HepG2 (cell line): ENCODE measurements around the gene SLC35F3. TPM values are rescaled to one million over a fixed set of nuclear protein-coding genes. Genes with fewer than 3 reads are reported as not detected.

Source experiments
- ATAC-seq: fragments of 200-7000 bp; cut with Tn5 transposase; 3 replicates; pipeline ENCODE4 v1.9.1; 2020; ENCODE audit warnings: mild to moderate bottlenecking, moderate library complexity
- BruUV-seq: library from RNA; stranded (reverse); fragments of 400-500 nt; replicated peaks from 2 replicates; lab custom pipeline; 2021; lab: Mats Ljungman, UMichigan
- CTCF ChIA-PET: fragments of 300-600 bp; formaldehyde crosslinking; extraction: SDS; loops from one replicate; lab custom pipeline; 2021; ENCODE audit warnings: low total read pairs, inconsistent platforms, low intra/inter-chr PET ratio; lab: Yijun Ruan, JAX
- POLR2A ChIA-PET: fragments of 350-600 bp; sonication (Branson Sonifier 250); formaldehyde crosslinking; loops from one replicate; lab custom pipeline; 2020; ENCODE audit warnings: antibody characterized with exemption, inconsistent platforms; lab: Yijun Ruan, JAX
- DNase-seq: peaks from one replicate; pipeline ENCODE4 v3.0.0-alpha.2; 2015; ENCODE audit warnings: low spot score
- FAIRE-seq: peaks from 3 replicates; lab custom pipeline; 2011; peaks lifted over from hg19 to GRCh38; lab: Jason Lieb, UNC
- H2AFZ ChIP-seq: one replicate; pipeline ENCODE4 v1.6.1; 2011; ENCODE audit warnings: low read length, inconsistent platforms
- H3K27ac ChIP-seq: fragments of 300-600 bp; 3 replicates; pipeline ENCODE4 v1.8.0; 2011; ENCODE audit warnings: mixed run types, mild to moderate bottlenecking, mixed read lengths, low read length, inconsistent platforms; ENCODE audit not compliant: insufficient read depth; ENCODE audit errors: extremely low read length
- H3K27me3 ChIP-seq, 2 experiments: fragments of 200-600 bp in 1 of 2; 2 replicates in 1 of 2; 3 replicates in 1 of 2; pipeline versions ENCODE4 v1.6.0 to v1.8.0; 2011; ENCODE audit warnings: low read length in 2 of 2, mild to moderate bottlenecking in 2 of 2, moderate library complexity in 2 of 2, inconsistent platforms in 1 of 2; ENCODE audit not compliant: insufficient read depth in 2 of 2, control insufficient read depth in 1 of 2
- H3K36me3 ChIP-seq, 2 experiments: fragments of 200-600 bp in 1 of 2; replicated peaks in 1 of 2; 2 replicates in 1 of 2; 3 replicates in 1 of 2; pipeline versions ENCODE4 v1.5.1 to v1.8.0; 2011; ENCODE audit warnings: low read length in 2 of 2, inconsistent platforms in 1 of 2; ENCODE audit not compliant: insufficient read depth in 2 of 2, control insufficient read depth in 1 of 2
- H3K4me1 ChIP-seq: 2 replicates; pipeline ENCODE4 v1.5.1; 2012; ENCODE audit warnings: low read length, inconsistent platforms; ENCODE audit not compliant: insufficient read depth
- H3K4me2 ChIP-seq: 2 replicates; pipeline ENCODE4 v1.6.0; 2011; ENCODE audit warnings: low read depth, low read length, inconsistent platforms
- H3K4me3 ChIP-seq, 3 experiments: fragments of 200-600 bp in 1 of 3; sonication (generic), shearing (Covaris generic) in 1 of 3; replicated peaks in 1 of 3; 2 replicates each; pipeline ENCODE4 v1.5.1; 2011 to 2016; ENCODE audit warnings: low read length in 3 of 3, inconsistent platforms in 2 of 3, low read depth in 2 of 3, mild to moderate bottlenecking in 2 of 3, control low read depth in 1 of 3, mixed read lengths in 1 of 3; ENCODE audit not compliant: insufficient read depth in 1 of 3
- H3K79me2 ChIP-seq: one replicate; pipeline ENCODE4 v1.6.1; 2011; ENCODE audit warnings: low read length, inconsistent platforms; ENCODE audit not compliant: insufficient read depth
- H3K9ac ChIP-seq: 2 replicates; pipeline ENCODE4 v1.6.0; 2011; ENCODE audit warnings: mild to moderate bottlenecking, low read depth, low read length, inconsistent platforms; ENCODE audit not compliant: insufficient read depth
- H3K9me3 ChIP-seq: 2 replicates; pipeline ENCODE4 v1.5.1; 2012; ENCODE audit warnings: mild to moderate bottlenecking, low read length
- H4K20me1 ChIP-seq: 2 replicates; pipeline ENCODE4 v1.6.0; 2011; ENCODE audit warnings: inconsistent platforms, mild to moderate bottlenecking, low read length, moderate library complexity; ENCODE audit not compliant: insufficient read depth
- BHLHE40 ChIP-seq: IDR thresholded peaks from 2 replicates; pipeline ENCODE4 v1.6.1; 2011; ENCODE audit warnings: low read length, improper control_type of control experiment
- JUND ChIP-seq: sonication (generic); formaldehyde crosslinking; IDR thresholded peaks from 2 replicates; pipeline ENCODE4 v1.8.0; 2022; ENCODE audit warnings: mild to moderate bottlenecking, missing genetic modification reagents
- KLF15 ChIP-seq: sonication (generic); formaldehyde crosslinking; IDR thresholded peaks from 2 replicates; pipeline ENCODE4 v1.8.1; 2023; ENCODE audit warnings: borderline replicate concordance, mild to moderate bottlenecking, inconsistent platforms, missing genetic modification reagents, mixed read lengths
- NFKB2 ChIP-seq: sonication (generic); formaldehyde crosslinking; IDR thresholded peaks from 2 replicates; pipeline ENCODE4 v1.4.0; 2020; ENCODE audit warnings: missing genetic modification reagents, borderline replicate concordance
- NKX3-1 ChIP-seq: sonication (generic); formaldehyde crosslinking; IDR thresholded peaks from 2 replicates; pipeline ENCODE4 v1.5.0; 2020; ENCODE audit warnings: missing genetic modification reagents
- SMARCE1 ChIP-seq: fragments of 450-650 bp; IDR thresholded peaks from 2 replicates; pipeline ENCODE4 v1.6.1; 2017; ENCODE audit warnings: borderline replicate concordance
- TCF7 ChIP-seq: sonication (generic); IDR thresholded peaks from 2 replicates; pipeline ENCODE4 v1.6.1; 2016; ENCODE audit warnings: antibody characterized with exemption, low read depth
- TCF7L2 ChIP-seq: IDR thresholded peaks from 2 replicates; pipeline ENCODE4 v1.6.1; 2011; ENCODE audit warnings: mild to moderate bottlenecking, low read depth, low read length, moderate library complexity
- ZBED4 ChIP-seq: sonication (generic); formaldehyde crosslinking; IDR thresholded peaks from 2 replicates; pipeline ENCODE4 v1.4.0; 2020; ENCODE audit warnings: missing genetic modification reagents, borderline replicate concordance
- ZBTB34 ChIP-seq: sonication (generic); formaldehyde crosslinking; IDR thresholded peaks from 2 replicates; pipeline ENCODE4 v1.8.0; 2022; ENCODE audit warnings: mild to moderate bottlenecking, missing genetic modification reagents
- ZNF10 ChIP-seq: sonication (generic); formaldehyde crosslinking; IDR thresholded peaks from 2 replicates; pipeline ENCODE4 v1.4.0; 2020; ENCODE audit warnings: mild to moderate bottlenecking, low read depth, missing genetic modification reagents, borderline replicate concordance
- ZNF432 ChIP-seq: sonication (generic); formaldehyde crosslinking; IDR thresholded peaks from 2 replicates; pipeline ENCODE4 v1.5.0; 2020; ENCODE audit warnings: missing genetic modification reagents, mild to moderate bottlenecking, borderline replicate concordance
- ZNF652 ChIP-seq: IDR thresholded peaks from 2 replicates; pipeline ENCODE4 v1.6.1; 2016; ENCODE audit warnings: low read depth, borderline replicate concordance
- ZNF761 ChIP-seq: sonication (generic); formaldehyde crosslinking; conservative IDR thresholded peaks from 2 replicates; pipeline ENCODE4 v1.4.0; 2020; ENCODE audit warnings: mild to moderate bottlenecking, missing genetic modification reagents
- ZSCAN31 ChIP-seq: sonication (generic); formaldehyde crosslinking; IDR thresholded peaks from 2 replicates; pipeline ENCODE4 v1.5.0; 2020; ENCODE audit warnings: low read depth, mild to moderate bottlenecking, missing genetic modification reagents
- WGBS: methylation state at CpG from one replicate; pipeline ENCODE4 v1.1.6; 2017; ENCODE audit warnings: low lambda C conversion rate; 5-methylcytosine and 5-hydroxymethylcytosine counted together
- in situ Hi-C: cut with HindIII; loops from 2 replicates; pipeline ENCODE4 v1.10.0; 2017; ENCODE audit warnings: low pct_unique_long_range_greater_than_20kb; ENCODE audit not compliant: extremely low pct_ligation_motif_present
- intact Hi-C: fragments of 100-400 bp; cut with micrococcal nuclease; formaldehyde crosslinking; loops from one replicate; pipeline ENCODE4 v1.10.0; 2022; ENCODE audit not compliant: unreplicated experiment
- polyA plus RNA-seq, 8 experiments: library from polyadenylated mRNA; depleted of rRNA in 3 of 8; stranded (reverse) in 7 of 8; unstranded in 1 of 8; fragments of >200 nt; fragmentation: Illumina TruSeq in 4 of 8; extraction: Trizol in 4 of 8; gene quantifications; 2 replicates each; pipeline versions ENCODE4 v1.2.1 to v1.2.3, GENCODE V29; 2011 to 2016; ENCODE audit warnings: low read depth in 4 of 8, missing spikeins in 1 of 8, mixed read lengths in 1 of 8; ENCODE audit not compliant: insufficient read depth in 1 of 8
- total RNA-seq, 5 experiments: library from RNA; depleted of rRNA; stranded (reverse); fragments of >200 nt; fragmentation: Illumina TruSeq; extraction: Trizol; gene quantifications; 2 replicates each; pipeline ENCODE4 v1.2.3, GENCODE V29; 2016; ENCODE audit warnings: low read depth in 1 of 5
- TF ChIP-seq, protein P1 (sequence below): sonication (generic); formaldehyde crosslinking; IDR thresholded peaks from 2 replicates; pipeline ENCODE4 v1.5.0; 2020; ENCODE audit warnings: missing genetic modification reagents, mild to moderate bottlenecking, borderline replicate concordance
- TF ChIP-seq, protein P2 (sequence below): sonication (generic); formaldehyde crosslinking; IDR thresholded peaks from 2 replicates; pipeline ENCODE4 v1.5.0; 2020; ENCODE audit warnings: mild to moderate bottlenecking, missing genetic modification reagents

Gene SLC35F3
- total and polyA plus RNA-seq, 2 of the 13 experiments (the other 11 are each of a cell fraction or from before 2014, with no cell fraction given), result not detected

GRCh38 chr1:234091876-234092275, 187.4 kb downstream of the SLC35F3 start:
- Histone ChIP-seq H4K20me1 (no peaks in the 10 kb centered on the region), H3K27ac (no peak overlapping the region), H3K9me3 (no peaks in the 10 kb centered on the region), H3K4me2 (no peak overlapping the region), H3K4me1 (no peaks in the 10 kb centered on the region), H3K27me3 (no peaks in the 10 kb centered on the region; a peak in 1 of 5 replicates), H3K79me2 (no peaks in the 10 kb centered on the region), H3K4me3 (no peak overlapping the region), H3K36me3 (no peaks in the 10 kb centered on the region), H2AFZ (no peak overlapping the region), H3K9ac (no peak overlapping the region)
- ChIA-PET POLR2A (no interaction called here), CTCF (no interaction called here)
- TF ChIP-seq BHLHE40, result no peak
- no peak for TF ChIP-seq ZNF761
- TF ChIP-seq, protein P1, sequence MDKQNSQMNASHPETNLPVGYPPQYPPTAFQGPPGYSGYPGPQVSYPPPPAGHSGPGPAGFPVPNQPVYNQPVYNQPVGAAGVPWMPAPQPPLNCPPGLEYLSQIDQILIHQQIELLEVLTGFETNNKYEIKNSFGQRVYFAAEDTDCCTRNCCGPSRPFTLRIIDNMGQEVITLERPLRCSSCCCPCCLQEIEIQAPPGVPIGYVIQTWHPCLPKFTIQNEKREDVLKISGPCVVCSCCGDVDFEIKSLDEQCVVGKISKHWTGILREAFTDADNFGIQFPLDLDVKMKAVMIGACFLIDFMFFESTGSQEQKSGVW, result no peak
- no peak for TF ChIP-seq NFKB2 (CRISPR knock-in tag)
- TF ChIP-seq ZNF652 (CRISPR knock-in tag), result no peak
- no peak for TF ChIP-seq ZNF432 (CRISPR knock-in tag)
- TF ChIP-seq NKX3-1 (CRISPR knock-in tag), result no peak
- TF ChIP-seq SMARCE1, result no peak
- TF ChIP-seq TCF7, result no peak
- TF ChIP-seq ZSCAN31 (CRISPR knock-in tag), result no peak
- TF ChIP-seq ZBED4, result no peak
- TF ChIP-seq ZBTB34 (CRISPR knock-in tag), result no peak
- TF ChIP-seq JUND, result no peak
- TF ChIP-seq TCF7L2, result no peak
- TF ChIP-seq KLF15 (CRISPR knock-in tag), result no peak
- no peak for TF ChIP-seq ZNF10 (CRISPR knock-in tag)
- TF ChIP-seq, protein P2, sequence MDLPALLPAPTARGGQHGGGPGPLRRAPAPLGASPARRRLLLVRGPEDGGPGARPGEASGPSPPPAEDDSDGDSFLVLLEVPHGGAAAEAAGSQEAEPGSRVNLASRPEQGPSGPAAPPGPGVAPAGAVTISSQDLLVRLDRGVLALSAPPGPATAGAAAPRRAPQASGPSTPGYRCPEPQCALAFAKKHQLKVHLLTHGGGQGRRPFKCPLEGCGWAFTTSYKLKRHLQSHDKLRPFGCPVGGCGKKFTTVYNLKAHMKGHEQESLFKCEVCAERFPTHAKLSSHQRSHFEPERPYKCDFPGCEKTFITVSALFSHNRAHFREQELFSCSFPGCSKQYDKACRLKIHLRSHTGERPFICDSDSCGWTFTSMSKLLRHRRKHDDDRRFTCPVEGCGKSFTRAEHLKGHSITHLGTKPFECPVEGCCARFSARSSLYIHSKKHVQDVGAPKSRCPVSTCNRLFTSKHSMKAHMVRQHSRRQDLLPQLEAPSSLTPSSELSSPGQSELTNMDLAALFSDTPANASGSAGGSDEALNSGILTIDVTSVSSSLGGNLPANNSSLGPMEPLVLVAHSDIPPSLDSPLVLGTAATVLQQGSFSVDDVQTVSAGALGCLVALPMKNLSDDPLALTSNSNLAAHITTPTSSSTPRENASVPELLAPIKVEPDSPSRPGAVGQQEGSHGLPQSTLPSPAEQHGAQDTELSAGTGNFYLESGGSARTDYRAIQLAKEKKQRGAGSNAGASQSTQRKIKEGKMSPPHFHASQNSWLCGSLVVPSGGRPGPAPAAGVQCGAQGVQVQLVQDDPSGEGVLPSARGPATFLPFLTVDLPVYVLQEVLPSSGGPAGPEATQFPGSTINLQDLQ (CRISPR knock-in tag), result no peak
- BruUV-seq, result no TSS peak
- intact Hi-C loops, result no loop called here
- DNase-seq, result no peak
- ATAC-seq, result no peak
- in situ Hi-C loops, result no loop called here
- WGBS, result 0% methylated on average over 2 of the region's 2 CpGs
- no peak for FAIRE-seq
